Measurements from ENCODE around the gene FANCD2OS.

FANCD2OS gene

GRCh38 chr3:10116138-10116460 is 8.0 kb upstream of the FANCD2OS start:
- Histone ChIP-seq H3K79me2 (ENCODE audit: insufficient read depth, low read depth) (peaks cover 36% of the 10 kb centered on the region), H3K27me3 (ENCODE audit: insufficient read depth, low read depth) (no peaks in the 10 kb centered on the region), H3K36me3 (ENCODE audit: insufficient read depth) (no peaks in the 10 kb centered on the region), H3K27ac (no peak overlapping the region), H4K20me1 (ENCODE audit: insufficient read depth) (no peaks in the 10 kb centered on the region), H2AFZ (ENCODE audit: low read depth) (peak overlapping the region; percentile 66; the same call in 1 of the 2 replicates), H3K4me1 (ENCODE audit: low read depth, poor library complexity, severe bottlenecking) (peaks cover 15% of the 10 kb centered on the region), H3K4me3 (IDR thresholded peaks at IDR 0.05; ENCODE audit: insufficient read depth, low read depth, low read length) (peak overlapping the region; percentile 46), H3K9ac (peak overlapping the region; percentile 67; the same call in 1 of the 2 replicates), H3K4me2 (peak overlapping the region; percentile 83)
- TF ChIP-seq, protein P1, sequence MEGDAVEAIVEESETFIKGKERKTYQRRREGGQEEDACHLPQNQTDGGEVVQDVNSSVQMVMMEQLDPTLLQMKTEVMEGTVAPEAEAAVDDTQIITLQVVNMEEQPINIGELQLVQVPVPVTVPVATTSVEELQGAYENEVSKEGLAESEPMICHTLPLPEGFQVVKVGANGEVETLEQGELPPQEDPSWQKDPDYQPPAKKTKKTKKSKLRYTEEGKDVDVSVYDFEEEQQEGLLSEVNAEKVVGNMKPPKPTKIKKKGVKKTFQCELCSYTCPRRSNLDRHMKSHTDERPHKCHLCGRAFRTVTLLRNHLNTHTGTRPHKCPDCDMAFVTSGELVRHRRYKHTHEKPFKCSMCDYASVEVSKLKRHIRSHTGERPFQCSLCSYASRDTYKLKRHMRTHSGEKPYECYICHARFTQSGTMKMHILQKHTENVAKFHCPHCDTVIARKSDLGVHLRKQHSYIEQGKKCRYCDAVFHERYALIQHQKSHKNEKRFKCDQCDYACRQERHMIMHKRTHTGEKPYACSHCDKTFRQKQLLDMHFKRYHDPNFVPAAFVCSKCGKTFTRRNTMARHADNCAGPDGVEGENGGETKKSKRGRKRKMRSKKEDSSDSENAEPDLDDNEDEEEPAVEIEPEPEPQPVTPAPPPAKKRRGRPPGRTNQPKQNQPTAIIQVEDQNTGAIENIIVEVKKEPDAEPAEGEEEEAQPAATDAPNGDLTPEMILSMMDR (conservative IDR thresholded peaks at IDR 0.05; ENCODE audit: low read depth, low read length) = no peak

GRCh38 chr3:10115326-10116137 is 7.5 kb upstream of the FANCD2OS start, which contains the start of gene BRK1:
BRK1 (plus strand) TSS chr3:10115675; CDS start chr3:10115702, 27 bp downstream.
- peaks cover 36% of the 10 kb centered on the region for H3K79me2 ChIP-seq (ENCODE audit: insufficient read depth, low read depth)
- TF ChIP-seq, protein P1 (conservative IDR thresholded peaks at IDR 0.05; ENCODE audit: low read depth, low read length) = no peak

DNA sequence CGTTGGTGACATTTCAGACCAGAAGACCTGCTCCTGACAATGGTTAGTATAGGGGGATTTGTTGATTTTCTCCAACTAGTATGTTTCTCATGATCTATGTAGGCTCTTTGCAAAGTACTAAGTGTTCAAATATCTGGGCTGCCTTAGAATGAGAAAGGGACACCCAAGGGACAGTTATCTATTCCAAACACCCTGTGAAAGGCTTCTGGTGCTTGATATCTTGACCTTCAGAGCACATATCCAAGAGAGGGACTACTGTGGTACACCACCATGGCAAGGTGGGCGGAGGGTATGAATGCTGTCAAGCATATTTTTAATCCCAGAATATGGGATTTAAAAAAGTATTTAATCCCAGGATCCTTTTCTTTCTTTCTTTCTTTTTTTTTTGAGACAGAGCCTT is 1.1 kb downstream of the FANCD2OS start:
- Histone ChIP-seq H3K4me2 (no peak overlapping the region), H3K27me3 (ENCODE audit: insufficient read depth, low read depth) (no peaks in the 10 kb centered on the region)
- TF ChIP-seq, protein P1 (conservative IDR thresholded peaks at IDR 0.05; ENCODE audit: low read depth, low read length) = no peak

More at GRCh38 chr3:10115326-10116137, 7.5 kb upstream of the FANCD2OS start, which contains the start of gene BRK1:
- Histone ChIP-seq H3K4me3 (IDR thresholded peaks at IDR 0.05; ENCODE audit: insufficient read depth, low read depth, low read length) (peak within 1 kb of the TSS; percentile 46), H4K20me1 (ENCODE audit: insufficient read depth) (no peaks in the 10 kb centered on the region), H3K4me2 (peak within 1 kb of the TSS; percentile 83), H2AFZ (ENCODE audit: low read depth) (peak within 1 kb of the TSS; percentile 66), H3K9ac (peak within 1 kb of the TSS; percentile 67; the same call in 1 of the 2 replicates), H3K27ac (peak within 1 kb of the TSS; percentile 52; the same call in 1 of the 2 replicates), H3K4me1 (ENCODE audit: low read depth, poor library complexity, severe bottlenecking) (peaks cover 15% of the 10 kb centered on the region), H3K36me3 (ENCODE audit: insufficient read depth) (no peaks in the 10 kb centered on the region), H3K27me3 (ENCODE audit: insufficient read depth, low read depth) (no peaks in the 10 kb centered on the region)

DNA sequence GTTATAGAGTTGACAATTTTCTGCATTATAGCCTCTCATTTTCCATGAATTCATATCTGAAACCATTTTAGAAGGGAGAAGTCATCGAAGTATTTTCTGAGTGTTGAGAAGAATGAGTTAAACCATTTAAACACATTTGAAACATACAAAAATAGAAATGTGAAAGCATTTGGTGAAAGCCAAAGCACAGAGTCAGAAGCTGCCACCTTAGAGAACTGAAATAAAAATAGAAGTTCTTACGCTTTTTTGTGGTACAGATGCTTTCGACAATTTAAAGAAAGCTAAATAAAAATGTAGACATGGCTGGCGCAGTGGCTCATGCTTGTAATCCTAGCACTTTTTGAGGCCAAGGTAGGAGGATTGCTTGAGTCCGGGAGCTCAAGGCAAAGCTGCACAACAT is 9.0 kb downstream of the FANCD2OS start:
- Histone ChIP-seq H3K79me2 (ENCODE audit: insufficient read depth, low read depth) (no peaks in the 10 kb centered on the region), H3K4me2 (no peak overlapping the region), H3K27ac (no peak overlapping the region), H3K4me1 (ENCODE audit: low read depth, poor library complexity, severe bottlenecking) (no peaks in the 10 kb centered on the region), H3K27me3 (ENCODE audit: insufficient read depth, low read depth) (no peaks in the 10 kb centered on the region), H3K9ac (no peak overlapping the region), H2AFZ (ENCODE audit: low read depth) (no peak overlapping the region), H3K4me3 (IDR thresholded peaks at IDR 0.05; ENCODE audit: insufficient read depth, low read depth, low read length) (no peak overlapping the region), H4K20me1 (ENCODE audit: insufficient read depth) (no peaks in the 10 kb centered on the region), H3K36me3 (ENCODE audit: insufficient read depth) (no peaks in the 10 kb centered on the region)
- TF ChIP-seq, protein P1 (conservative IDR thresholded peaks at IDR 0.05; ENCODE audit: low read depth, low read length) = no peak

More for the DNA sequence above, 1.1 kb downstream of the FANCD2OS start:
- H3K27ac ChIP-seq = no peak overlapping the region
- H3K4me1 ChIP-seq (ENCODE audit: low read depth, poor library complexity, severe bottlenecking) = no peaks in the 10 kb centered on the region
- H3K79me2 ChIP-seq (ENCODE audit: insufficient read depth, low read depth) = no peaks in the 10 kb centered on the region
- no peak overlapping the region for H2AFZ ChIP-seq (ENCODE audit: low read depth)
- no peaks in the 10 kb centered on the region for H3K36me3 ChIP-seq (ENCODE audit: insufficient read depth)
- H4K20me1 ChIP-seq (ENCODE audit: insufficient read depth) = no peaks in the 10 kb centered on the region
- no peak overlapping the region for H3K4me3 ChIP-seq (IDR thresholded peaks at IDR 0.05; ENCODE audit: insufficient read depth, low read depth, low read length)
- H3K9ac ChIP-seq = no peak overlapping the region
